ENCODE results near the gene PSMC1. TPM values are rescaled to one million over a fixed set of nuclear protein-coding genes. Genes with fewer than 3 reads are reported as not detected.

PSMC1 gene
- total and polyA plus RNA-seq, 11 donors: 113 to 378 (median 126) TPM

GRCh38 chr14:90296641-90297040 lies 40.3 kb downstream of the PSMC1 start:
- Histone ChIP-seq H3K4me3 (no peak overlapping the region), H3K36me3 (peaks cover 0 to 81% (median 55%) of the 10 kb centered on the region in 9 donors), H3K27me3 (no peaks in the 10 kb centered on the region), H3K27ac (peak overlapping the region in 1 of 12 donors; percentile 77), H3K9me3 (no peaks in the 10 kb centered on the region), H3K4me1 (peaks cover 0 to 41% (median 6%) of the 10 kb centered on the region in 12 donors)
- DNase-seq (no peak), ATAC-seq (no peak)
- 92 to 99% (median 96%) methylated on average over 7 of the region's 7 CpGs for WGBS, 4 donors
- intact Hi-C loops (cut with DNase I): loop anchor here in 2 of 10 donors (5.0 to 10.0 kb wide), 2 partner anchors 461 to 608 kb away; no protein-coding TSS in a partner anchor
- TF ChIP-seq CTCF (IDR thresholded peaks at IDR 0.05): no peak
- no peak for TF ChIP-seq POLR2A (IDR thresholded peaks at IDR 0.05)

GRCh38 chr14:90297876-90298629 lies 41.7 kb downstream of the PSMC1 start:
- DNase-seq (no peak), ATAC-seq (no peak)
- Histone ChIP-seq H3K9me3 (no peaks in the 10 kb centered on the region), H3K4me3 (no peak overlapping the region), H3K36me3 (peaks cover 0 to 77% (median 53%) of the 10 kb centered on the region in 9 donors), H3K27me3 (no peaks in the 10 kb centered on the region), H3K4me1 (peaks cover 5 to 48% (median 16%) of the 10 kb centered on the region in 12 donors), H3K27ac (peak overlapping the region in 1 of 12 donors; percentile 22)
- no peak for TF ChIP-seq CTCF (IDR thresholded peaks at IDR 0.05)
- TF ChIP-seq POLR2A (IDR thresholded peaks at IDR 0.05): no peak
- WGBS, 4 donors: 87 to 94% (median 91%) methylated on average over 11 of the region's 11 CpGs
- intact Hi-C loops (cut with DNase I): loop anchor here in 3 of 10 donors (2.0 to 10.0 kb wide), 3 partner anchors 459 to 607 kb away; no protein-coding TSS in a partner anchor

GRCh38 chr14:90299408-90299807 lies 43.1 kb downstream of the PSMC1 start:
- WGBS, 4 donors: 49 to 58% (median 55%) methylated on average over 7 of the region's 7 CpGs
- H3K36me3 ChIP-seq: peaks cover 0 to 79% (median 55%) of the 10 kb centered on the region in 9 donors
- intact Hi-C loops (cut with DNase I): loop anchor here in 3 of 10 donors (2.0 to 10.0 kb wide), 3 partner anchors 458 to 605 kb away; no protein-coding TSS in a partner anchor

More at GRCh38 chr14:90299408-90299807, 43.1 kb downstream of the PSMC1 start:
- H3K4me3 ChIP-seq: no peak overlapping the region
- peaks cover 5 to 48% (median 16%) of the 10 kb centered on the region in 12 donors for H3K4me1 ChIP-seq
- no peak for TF ChIP-seq CTCF (IDR thresholded peaks at IDR 0.05)
- DNase-seq (peak; percentile 37 to 84 (median 68)), ATAC-seq (peak; percentile 87 to 94 (median 90))
- peak overlapping the region in 9 of 12 donors; percentile 2 to 60 (median 44) for H3K27ac ChIP-seq
- H3K27me3 ChIP-seq: no peaks in the 10 kb centered on the region
- no peaks in the 10 kb centered on the region for H3K9me3 ChIP-seq
